Measurements from ENCODE around the gene TM4SF1.

- TF ChIP-seq CTCF (IDR thresholded peaks at IDR 0.05; ENCODE audit: low read length): no peak
- TF ChIP-seq EZH2 (optimal IDR thresholded peaks at IDR 0.05; ENCODE audit: low read depth, low read length): no peak
These were observed 2.5 kb downstream of the TM4SF1 start for GRCh38 chr3:149374793-149375500.

All from MM.1S (cell line).